K562 (cell line): ENCODE results near the gene ELOVL1. TPM values are rescaled to one million over a fixed set of nuclear protein-coding genes. Genes with fewer than 3 reads are reported as not detected.

Source experiments
- C11orf30 ChIP-seq: fragments of 450-650 bp; IDR thresholded peaks from 2 replicates; pipeline ENCODE4 v1.6.1; 2016; ENCODE audit warnings: low read depth, mild to moderate bottlenecking
- CBX5 ChIP-seq: IDR thresholded peaks from 2 replicates; pipeline ENCODE4 v1.6.1; 2014; ENCODE audit warnings: low read depth, borderline replicate concordance
- CREM ChIP-seq: IDR thresholded peaks from 2 replicates; pipeline ENCODE4 v1.6.1; 2014; ENCODE audit warnings: antibody characterized with exemption, low read depth
- CUX1 ChIP-seq: fragments of 200-800 bp; sonication (Bioruptor generic); IDR thresholded peaks from 2 replicates; pipeline ENCODE4 v1.6.1; 2016; ENCODE audit warnings: missing genetic modification characterization, missing compliant biosample characterization
- HDAC6 ChIP-seq: IDR thresholded peaks from 2 replicates; pipeline ENCODE4 v1.6.1; 2012; ENCODE audit warnings: low read depth, mild to moderate bottlenecking, control low read depth, inconsistent platforms, low read length, moderate library complexity
- MEF2D ChIP-seq: conservative IDR thresholded peaks from 2 replicates; pipeline ENCODE4 v1.6.1; 2016; ENCODE audit warnings: low read depth, missing genetic modification characterization, missing compliant biosample characterization
- NFIC ChIP-seq: fragments of 450-650 bp; IDR thresholded peaks from 2 replicates; pipeline ENCODE4 v1.6.1; 2017; ENCODE audit warnings: mild to moderate bottlenecking, inconsistent platforms
- SMARCA4 ChIP-seq: fragments of 450-650 bp; IDR thresholded peaks from 2 replicates; pipeline ENCODE4 v1.6.1; 2016
- STAT6 ChIP-seq: sonication (generic); formaldehyde crosslinking; IDR thresholded peaks from 2 replicates; pipeline ENCODE4 v1.8.1; 2023; ENCODE audit warnings: mild to moderate bottlenecking, missing genetic modification reagents
- TBL1XR1 ChIP-seq, 2 experiments: IDR thresholded peaks; 2 replicates each; pipeline ENCODE4 v1.6.1; 2012; ENCODE audit warnings: improper control_type of control experiment in 2 of 2, low read length in 2 of 2, mild to moderate bottlenecking in 1 of 2
- TCF15 ChIP-seq: fragments of 250-450 bp; sonication (Bioruptor Pico); IDR thresholded peaks from 2 replicates; pipeline ENCODE4 v1.8.0; 2022; ENCODE audit warnings: moderate library complexity, mild to moderate bottlenecking, inconsistent platforms
- TOE1 ChIP-seq, 2 experiments: fragments of 450-650 bp in 1 of 2; sonication (generic) in 1 of 2; formaldehyde crosslinking in 1 of 2; IDR thresholded peaks; 2 replicates each; pipeline versions ENCODE4 v1.7.1 to v1.8.0; 2016 to 2022; ENCODE audit warnings: borderline replicate concordance in 2 of 2, mild to moderate bottlenecking in 2 of 2, antibody characterized with exemption in 1 of 2, inconsistent platforms in 1 of 2, low read depth in 1 of 2, missing genetic modification reagents in 1 of 2, moderate library complexity in 1 of 2
- USF1 ChIP-seq: sonication (generic); formaldehyde crosslinking; IDR thresholded peaks from 2 replicates; pipeline ENCODE4 v1.9.0; 2022; ENCODE audit warnings: mild to moderate bottlenecking, missing genetic modification reagents
- ZBTB2 ChIP-seq: fragments of 450-650 bp; IDR thresholded peaks from 2 replicates; pipeline ENCODE4 v1.6.1; 2016; ENCODE audit warnings: antibody characterized with exemption
- ZFX ChIP-seq: sonication (generic); formaldehyde crosslinking; IDR thresholded peaks from 2 replicates; pipeline ENCODE4 v1.8.0; 2022; ENCODE audit warnings: mild to moderate bottlenecking, missing genetic modification reagents, moderate library complexity
- ZKSCAN1 ChIP-seq: fragments of 150-350 bp; IDR thresholded peaks from 2 replicates; pipeline ENCODE4 v1.6.1; 2016; ENCODE audit warnings: low read depth, low read length
- ZNF354B ChIP-seq: fragments of 250-450 bp; sonication (Bioruptor Pico); IDR thresholded peaks from 2 replicates; pipeline ENCODE4 v1.4.0; 2020
- polyA plus RNA-seq, 8 experiments: library from polyadenylated mRNA; depleted of rRNA in 4 of 8; stranded (reverse) in 5 of 8; unstranded in 3 of 8; fragments of >200 nt; fragmentation: Nextera tagmentation in 2 of 8; fragmentation: Illumina TruSeq in 1 of 8; extraction: Ambion mirVana in 2 of 8; extraction: Trizol in 1 of 8; gene quantifications; 2 replicates each; pipeline versions ENCODE4 v1.2.1 to v1.2.3, GENCODE V29; 2011 to 2014; ENCODE audit warnings: inconsistent platforms in 1 of 8, missing spikeins in 1 of 8
- total RNA-seq, 7 experiments: library from RNA; depleted of rRNA in 6 of 7; stranded (reverse); fragments of >200 nt in 6 of 7; fragmentation: Illumina TruSeq in 2 of 7; extraction: Trizol in 2 of 7; gene quantifications; 2 replicates each; pipeline versions ENCODE4 v1.2.1 to v1.2.3, GENCODE V29; 2011 to 2021; ENCODE audit warnings: low replicate concordance in 1 of 7

Gene ELOVL1
- total and polyA plus RNA-seq, 9 of the 15 experiments (the other 6 are each of a cell fraction or from before 2014, with no cell fraction given), result 51.0 to 157 (median 70.3) TPM

- TF ChIP-seq TOE1 (IDR thresholded peaks at IDR 0.05; ENCODE audit: borderline replicate concordance) (peak; percentile 17; the same call in 1 of the 2 replicates), TOE1 (CRISPR knock-in tag; IDR thresholded peaks at IDR 0.05; ENCODE audit: borderline replicate concordance, low read depth) (no peak), STAT6 (CRISPR knock-in tag) (no peak), MEF2D (tag) (peak; percentile 72), ZFX (CRISPR knock-in tag) (no peak), CREM (peak; percentile 48; the same call in 1 of the 2 replicates), CBX5 (no peak), ZKSCAN1 (no peak), ZBTB2 (peak; percentile 54; the same call in 1 of the 2 replicates), TBL1XR1 (IDR thresholded peaks at IDR 0.05; ENCODE audit: low read length in 2 of 2) (peak in 1 of 2 experiments; percentile 71; a peak in 2 of 4 replicates), ZNF354B (CRISPR knock-in tag) (no peak), HDAC6 (no peak), CUX1 (CRISPR knock-in tag) (no peak), TCF15 (no peak), NFIC (peak; percentile 50), C11orf30 (peak; percentile 82), SMARCA4 (peak; percentile 89), USF1 (CRISPR knock-in tag) (peak; percentile 35; the same call in 1 of the 2 replicates)
These were observed 22.7 kb downstream of the ELOVL1 start (continued) for GRCh38 chr1:43345120-43345519.
